HG03571 (cell line): ENCODE data around the gene AGBL1.

Source experiments
- ATAC-seq: cut with Tn5 transposase; IDR thresholded peaks from one replicate; pipeline ENCODE4 v1.9.1; 2021; ENCODE audit not compliant: unreplicated experiment

Gene AGBL1

DNA sequence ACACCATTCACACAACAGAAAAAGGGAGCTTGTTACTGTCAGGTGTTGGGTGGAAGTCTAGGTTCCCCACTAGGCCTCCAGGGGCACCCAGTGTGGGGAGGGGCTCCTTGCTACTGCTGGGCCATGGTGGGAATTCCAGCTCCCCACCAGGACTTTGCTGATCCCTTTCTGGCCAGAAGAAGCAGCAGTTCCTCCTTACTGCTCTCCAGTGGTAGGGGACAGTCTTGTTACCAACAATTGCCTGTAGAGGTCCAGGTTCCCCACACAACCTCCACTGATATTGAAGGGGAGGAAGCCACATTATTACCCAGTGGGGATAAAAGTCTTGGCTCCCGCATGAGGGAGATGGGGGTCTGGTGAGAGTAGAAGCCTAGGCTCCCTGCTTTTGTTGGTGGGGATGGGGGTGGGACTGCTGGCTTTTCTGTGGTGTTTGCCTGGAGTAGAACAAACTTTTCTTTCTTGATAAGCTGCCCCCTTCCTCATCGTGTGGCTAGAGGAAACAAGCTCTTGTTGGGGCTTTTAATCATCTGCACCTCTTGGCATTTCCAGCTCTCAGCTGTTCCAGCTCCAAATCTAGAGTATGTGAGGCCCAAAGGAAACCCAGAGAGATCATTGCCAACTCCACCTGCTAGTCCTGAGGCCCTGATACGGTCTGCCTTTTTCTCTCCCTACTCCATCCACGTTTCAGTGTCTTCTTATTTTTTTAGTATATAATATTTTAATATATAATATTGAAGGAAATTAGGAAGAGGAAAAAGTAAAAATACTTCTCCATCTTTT lies 824.2 kb downstream of the AGBL1 start:
- ATAC-seq, result no peak

DNA sequence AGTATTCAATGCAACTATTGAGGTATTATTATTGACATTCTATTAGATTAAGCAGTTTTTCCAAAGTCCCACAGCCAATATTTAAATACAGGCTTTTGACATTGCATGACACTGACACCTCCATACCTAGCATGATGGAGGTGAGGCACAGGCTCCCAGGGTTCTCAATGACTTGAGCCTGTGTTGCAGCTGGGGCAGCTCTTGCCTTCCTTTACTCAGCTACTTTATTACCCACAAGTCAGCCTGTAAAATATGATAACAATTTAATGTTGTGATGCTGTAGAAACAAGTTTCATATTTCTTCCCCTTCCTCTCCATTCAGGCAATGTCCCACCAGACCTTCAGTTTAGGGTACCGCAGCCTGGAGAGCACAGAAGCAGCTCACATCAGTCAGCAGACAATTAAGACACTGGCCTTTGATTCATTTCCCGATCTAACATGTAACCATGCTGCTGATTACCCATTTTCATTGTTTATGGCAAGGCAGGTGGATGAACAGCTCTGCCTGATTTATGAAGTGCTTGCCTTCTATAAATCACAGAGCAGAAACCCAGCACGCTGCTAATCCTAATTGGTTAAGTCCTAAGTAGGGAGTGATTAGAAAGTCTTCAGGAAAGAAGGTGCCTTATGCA lies 826.1 kb downstream of the AGBL1 start:
- no peak for ATAC-seq

DNA sequence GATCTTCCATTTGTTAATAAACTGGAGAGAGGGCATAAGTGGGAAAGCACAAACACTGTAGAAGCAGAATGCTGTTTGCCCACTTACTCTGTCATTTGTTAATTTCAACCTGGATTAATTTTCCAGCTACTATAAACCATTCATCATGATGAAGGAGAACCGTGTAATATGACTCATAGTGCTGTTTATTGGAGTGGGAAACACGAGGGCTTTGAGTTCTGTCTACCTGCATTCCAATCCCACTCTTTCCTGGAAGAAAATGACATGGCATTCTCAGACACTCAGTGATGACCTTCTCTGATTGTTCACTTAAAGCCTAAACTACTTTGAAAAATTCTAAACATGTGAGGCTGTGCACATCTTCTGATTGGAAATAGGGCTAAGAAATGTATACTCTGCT lies 826.7 kb downstream of the AGBL1 start:
- no peak for ATAC-seq

DNA sequence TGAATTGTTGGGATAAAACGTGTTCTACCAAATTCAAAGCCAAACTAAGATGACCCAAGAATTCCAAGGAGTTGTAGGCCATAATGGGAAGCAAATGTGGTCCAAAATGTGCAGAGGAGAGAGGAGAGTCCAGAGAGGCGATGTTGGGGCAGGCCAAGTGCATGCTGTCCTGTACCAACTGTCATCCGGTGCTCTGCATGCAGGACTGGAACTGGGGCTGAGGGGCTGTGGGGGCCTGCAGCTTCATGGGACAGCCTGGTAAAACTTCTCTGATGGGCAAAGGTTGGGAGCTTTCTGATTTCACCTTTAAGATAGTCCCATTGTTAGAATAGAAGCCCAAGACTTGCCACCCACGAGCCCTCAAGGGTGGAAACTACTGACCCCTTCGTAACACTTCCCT lies 831.4 kb downstream of the AGBL1 start:
- no peak for ATAC-seq

DNA sequence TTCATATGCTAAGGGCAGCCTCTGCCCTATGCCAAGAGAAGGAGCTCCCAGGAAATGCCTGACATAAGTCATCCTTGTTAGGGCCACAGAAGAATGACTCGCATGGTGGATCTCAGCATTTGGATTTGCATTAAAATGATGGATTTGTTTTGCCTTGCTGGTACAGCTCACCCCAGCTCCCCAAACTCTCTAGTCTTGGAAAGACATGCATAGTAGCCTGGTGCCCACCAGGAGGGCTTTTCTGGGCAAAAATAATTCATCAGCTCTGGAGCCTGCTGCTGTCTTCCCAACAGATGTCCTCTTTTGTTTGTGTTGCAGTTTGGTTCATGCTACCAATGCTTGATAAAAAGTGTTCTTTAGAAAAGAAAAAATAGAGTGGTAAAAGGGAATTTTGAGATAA lies 833.0 kb downstream of the AGBL1 start:
- no peak for ATAC-seq

DNA sequence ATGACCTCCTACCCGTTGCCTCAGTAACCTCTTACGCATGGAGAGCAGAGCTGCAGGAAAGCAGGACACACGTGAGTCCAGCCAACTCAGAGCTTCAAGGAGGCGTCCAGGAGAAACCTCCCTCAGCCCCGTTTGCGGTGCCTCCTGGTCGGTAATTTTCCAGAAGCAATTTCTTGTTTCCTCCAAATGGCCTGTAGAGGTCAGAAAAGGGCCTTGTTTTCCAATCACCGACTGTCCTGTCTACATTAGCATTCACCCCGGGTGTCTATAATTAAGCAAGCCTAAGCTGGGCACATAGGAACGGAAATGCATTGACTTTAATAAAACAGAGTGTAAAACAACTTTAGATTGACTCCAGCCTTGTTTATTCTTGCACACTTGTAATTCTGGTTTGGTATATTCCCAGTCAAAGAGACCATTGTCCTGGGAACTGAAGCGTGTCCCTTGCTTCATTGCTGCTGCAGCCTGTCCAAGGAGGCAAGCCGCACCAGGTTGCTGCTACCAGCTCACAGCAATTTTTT lies 836.2 kb downstream of the AGBL1 start:
- no peak for ATAC-seq

DNA sequence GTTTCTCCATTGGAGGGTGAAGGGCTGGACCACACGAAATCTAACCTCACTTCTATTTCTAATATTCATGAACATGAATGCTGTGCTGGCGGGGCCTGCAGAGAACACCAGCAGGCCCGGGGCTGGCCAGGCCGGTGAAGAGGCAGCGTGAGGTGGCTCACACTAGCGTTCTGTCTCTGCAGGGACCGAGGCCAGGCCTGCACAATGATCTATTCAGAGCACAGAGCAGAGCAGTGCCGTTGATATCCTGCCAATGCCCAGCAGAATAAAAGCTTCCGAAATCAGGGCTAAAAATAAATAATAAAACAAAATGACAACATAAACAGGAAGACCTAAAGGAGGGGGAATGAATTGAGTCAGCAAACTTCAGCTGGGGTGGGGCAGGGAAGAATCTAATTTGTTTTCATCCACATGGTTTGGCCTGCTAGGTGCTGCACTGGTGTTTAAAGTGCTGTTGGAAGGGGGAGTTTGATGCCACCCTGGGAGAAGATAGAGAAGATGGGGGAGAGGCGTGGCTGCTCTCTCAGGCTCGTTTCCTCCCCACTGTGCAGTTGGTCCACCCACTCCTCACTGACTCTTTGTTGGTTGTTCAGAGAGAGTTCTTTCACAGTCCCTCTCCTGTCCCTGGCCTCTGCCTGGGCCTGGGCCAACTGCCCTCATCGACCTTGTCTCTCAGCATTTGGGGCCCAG lies 837.1 kb downstream of the AGBL1 start:
- no peak for ATAC-seq

DNA sequence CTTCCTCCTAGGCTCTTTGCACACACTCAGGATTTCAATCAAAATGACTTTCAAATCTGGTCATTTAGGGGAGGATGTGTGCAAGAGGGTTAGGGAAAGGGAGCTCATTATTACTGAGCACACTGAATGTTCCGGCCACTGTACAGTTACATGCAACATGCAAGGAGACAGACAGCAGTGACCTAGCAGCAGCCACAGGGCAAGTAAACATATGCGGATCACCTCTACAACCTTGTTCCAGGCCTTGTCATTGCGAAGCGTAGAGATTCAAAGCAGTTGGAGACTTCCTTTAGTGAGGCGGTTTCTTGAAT lies 837.6 kb downstream of the AGBL1 start:
- ATAC-seq, result no peak

DNA sequence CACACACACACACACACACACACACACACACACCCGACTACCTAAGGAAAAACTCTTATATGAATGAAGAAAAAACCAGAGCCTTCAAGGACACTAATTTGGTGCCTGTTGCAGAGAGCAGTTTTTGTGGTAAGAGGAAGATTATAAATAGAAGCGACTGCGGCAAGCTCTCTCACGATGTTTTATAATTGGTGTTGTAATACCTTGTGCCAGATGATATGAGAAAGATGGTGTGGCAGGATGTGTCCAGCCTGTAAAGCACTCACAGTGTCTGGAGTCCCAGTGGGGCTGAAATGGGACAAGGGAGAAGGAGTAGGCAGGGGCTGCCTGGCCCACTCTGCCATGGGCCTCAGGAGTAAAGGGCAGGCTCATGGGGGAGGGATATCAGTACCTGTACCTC lies 839.9 kb downstream of the AGBL1 start:
- ATAC-seq, result no peak

DNA sequence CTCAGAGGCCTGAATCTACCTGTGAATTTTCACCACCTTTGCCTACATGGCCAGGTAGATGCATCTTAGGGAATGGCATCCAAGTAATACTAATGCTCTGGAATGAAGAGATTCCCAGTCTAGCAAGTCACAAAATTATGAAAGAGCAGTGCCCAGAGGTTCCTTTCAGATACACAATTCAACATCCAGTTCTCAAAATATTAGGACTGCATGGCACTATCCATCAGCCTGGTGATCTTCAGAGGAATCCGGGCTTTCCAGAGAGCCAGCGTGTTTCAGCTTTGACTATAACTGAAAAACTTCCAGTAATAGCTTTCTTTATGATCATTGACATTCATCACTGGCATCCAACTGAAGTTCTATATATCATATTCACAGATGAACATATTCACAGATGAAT lies 849.8 kb downstream of the AGBL1 start:
- no peak for ATAC-seq

DNA sequence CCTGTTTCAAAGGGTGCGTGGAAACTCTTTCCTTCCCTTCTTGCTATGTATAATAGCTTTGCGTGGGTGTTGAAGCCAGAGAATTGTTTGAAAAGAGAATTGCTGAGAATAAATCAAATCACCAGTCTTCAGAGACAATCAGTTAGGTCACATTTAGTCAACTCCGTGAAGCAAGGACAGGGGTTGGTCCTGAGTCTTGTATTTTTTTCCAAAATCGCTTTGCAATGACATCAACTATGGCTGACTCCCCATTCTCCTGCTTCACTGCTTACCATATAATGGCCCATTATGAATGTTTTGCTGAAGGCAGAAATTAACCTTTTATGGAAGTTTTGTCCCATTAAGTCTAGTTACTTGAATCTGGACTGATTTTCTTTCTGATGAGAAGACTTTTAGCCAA lies 852.8 kb downstream of the AGBL1 start:
- no peak for ATAC-seq

DNA sequence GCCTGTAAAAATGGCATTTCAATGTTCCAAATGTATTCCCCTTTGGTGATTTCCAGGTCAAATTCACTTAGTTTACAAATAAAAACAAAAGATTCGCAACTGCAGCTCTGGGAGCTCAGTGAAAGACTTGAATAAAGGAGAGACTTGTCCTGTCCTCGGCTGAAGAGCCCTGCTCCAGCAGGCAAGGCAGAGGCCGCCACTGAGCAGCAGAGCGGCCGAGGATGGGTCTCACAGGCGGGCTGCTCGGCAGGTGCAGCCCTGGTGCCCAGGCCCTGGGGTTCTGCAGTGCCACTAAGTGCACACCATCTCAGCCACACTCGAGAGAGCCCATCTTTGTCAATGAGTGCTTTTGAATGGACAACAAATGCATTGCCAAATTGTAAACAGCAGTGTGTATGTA lies 856.2 kb downstream of the AGBL1 start:
- ATAC-seq, result no peak

DNA sequence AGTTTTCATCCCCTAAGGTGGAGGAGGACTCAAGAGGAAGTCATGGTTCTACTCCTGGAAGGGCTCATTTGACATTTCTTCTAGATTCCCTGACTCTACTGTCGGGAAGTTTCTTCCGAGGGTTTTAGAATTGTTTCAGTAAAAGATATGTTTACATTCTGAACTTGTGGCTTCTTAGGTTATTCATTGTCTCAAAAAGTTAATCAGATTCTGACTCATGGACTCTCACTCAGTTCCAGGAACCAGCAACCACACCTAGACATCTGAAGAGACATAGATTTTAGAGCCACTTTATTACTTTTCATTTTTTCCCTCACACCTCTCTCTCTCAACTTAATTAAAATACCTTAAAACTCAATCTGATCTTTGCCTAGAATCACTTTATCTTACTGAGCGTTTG lies 862.6 kb downstream of the AGBL1 start:
- no peak for ATAC-seq

DNA sequence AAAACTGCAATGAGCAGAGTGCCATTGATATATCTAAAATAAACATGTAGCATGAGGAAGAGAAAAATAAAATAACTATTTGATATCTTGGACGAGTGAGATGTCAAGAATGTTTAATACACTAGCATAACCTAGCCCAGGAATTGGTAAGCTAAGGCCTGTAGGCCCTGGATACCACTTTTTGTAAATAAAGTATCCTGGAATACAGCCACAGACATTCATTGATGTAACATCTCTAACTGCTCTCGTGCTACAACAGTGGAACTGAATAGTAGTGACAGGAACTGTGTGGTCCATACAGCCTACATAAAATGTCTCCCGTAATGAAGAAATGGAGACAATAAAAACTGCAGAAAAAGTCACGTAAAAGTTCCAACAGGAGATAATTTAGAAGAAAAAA lies 869.0 kb downstream of the AGBL1 start:
- no peak for ATAC-seq

DNA sequence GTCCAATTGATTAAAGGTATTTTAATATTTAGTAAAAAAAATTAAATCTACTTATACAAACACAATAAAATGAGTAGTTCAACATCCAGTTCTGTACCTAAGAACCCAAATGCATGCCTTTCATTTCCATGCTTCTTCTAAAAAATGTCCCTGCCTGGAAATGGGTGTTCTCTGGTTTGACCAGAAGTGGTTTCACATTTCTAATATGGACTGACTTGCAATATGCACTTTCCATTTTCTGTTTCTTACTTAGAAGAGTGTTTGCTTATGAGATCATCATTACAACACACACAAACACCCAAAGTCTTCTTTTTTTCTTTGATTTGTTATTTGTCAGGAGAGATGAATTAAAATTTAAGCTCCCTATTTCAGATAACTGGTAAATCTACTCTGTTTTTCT lies 879.6 kb downstream of the AGBL1 start:
- ATAC-seq, result no peak

DNA sequence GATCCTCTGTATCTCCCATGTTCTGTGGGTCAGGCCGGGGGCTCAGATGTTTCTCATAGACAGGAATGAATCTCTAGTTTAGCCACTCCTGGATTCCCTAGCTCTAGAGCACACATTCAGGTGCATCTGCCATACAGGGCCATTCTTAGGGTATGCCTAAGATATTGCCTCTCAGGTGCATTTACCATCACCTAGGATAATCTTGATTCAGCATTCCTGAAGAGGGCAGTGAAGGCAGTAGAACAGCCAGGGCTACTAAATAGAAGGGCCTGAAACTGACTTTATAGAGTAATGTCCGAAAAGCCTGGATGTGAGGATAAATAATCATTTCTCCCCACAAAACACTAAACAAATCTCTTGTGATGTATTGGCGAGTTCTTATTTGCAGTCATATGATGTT lies 882.0 kb downstream of the AGBL1 start:
- no peak for ATAC-seq

DNA sequence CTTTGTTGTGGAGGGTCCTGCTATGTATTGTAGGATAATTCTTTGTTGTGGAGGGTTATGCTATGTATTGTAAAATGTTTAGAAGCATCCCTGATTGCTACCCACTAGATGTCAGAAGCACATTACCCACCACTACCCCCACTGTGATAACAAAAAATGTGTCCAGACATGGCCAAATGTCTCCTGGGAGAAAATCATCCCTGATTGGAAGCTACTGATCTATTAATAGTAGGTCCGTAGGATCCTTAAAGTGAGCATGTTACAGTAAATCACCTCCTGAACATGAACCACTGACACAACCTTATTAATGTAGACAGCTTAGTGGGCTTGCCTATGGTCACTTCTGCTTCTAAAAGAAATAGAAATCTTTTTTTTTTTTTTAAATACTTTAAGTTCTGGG lies 884.6 kb downstream of the AGBL1 start:
- no peak for ATAC-seq

DNA sequence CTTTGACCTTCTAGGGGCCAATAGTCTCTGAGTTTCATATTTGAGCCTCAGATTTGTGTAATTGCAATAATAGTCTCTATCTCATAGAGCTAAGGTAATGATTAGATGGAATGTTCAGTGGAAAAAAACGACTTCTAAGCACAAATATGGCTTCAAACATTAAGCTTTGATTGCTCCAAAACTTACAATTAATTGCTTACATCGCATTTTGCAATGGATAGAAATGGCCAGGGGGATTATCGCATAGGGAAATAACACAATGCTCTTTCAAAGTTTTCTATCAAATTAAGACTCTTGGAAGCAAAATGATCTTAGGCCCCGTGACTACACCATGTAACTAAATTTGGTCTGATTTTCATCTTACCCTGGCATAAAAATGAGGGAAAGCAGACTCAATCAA lies 888.6 kb downstream of the AGBL1 start:
- ATAC-seq, result no peak

DNA sequence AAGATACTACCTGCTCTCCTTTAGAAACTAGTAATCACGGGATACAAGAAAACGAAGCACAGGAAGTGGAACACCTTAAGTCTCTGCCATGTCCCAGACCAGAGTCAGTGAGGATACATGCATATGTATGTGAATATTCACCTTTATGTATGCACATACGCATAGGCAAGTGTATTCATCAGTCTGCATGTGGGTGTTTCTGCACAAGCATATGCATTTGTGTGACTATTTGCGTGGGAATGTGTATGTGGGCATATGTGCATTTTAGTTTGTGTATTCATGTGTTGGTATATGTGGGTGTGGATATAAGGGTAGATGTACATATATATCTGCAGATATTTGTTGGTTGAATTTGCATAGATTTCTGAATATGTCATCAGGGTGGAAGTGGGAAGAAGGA lies 889.7 kb downstream of the AGBL1 start:
- ATAC-seq, result no peak

DNA sequence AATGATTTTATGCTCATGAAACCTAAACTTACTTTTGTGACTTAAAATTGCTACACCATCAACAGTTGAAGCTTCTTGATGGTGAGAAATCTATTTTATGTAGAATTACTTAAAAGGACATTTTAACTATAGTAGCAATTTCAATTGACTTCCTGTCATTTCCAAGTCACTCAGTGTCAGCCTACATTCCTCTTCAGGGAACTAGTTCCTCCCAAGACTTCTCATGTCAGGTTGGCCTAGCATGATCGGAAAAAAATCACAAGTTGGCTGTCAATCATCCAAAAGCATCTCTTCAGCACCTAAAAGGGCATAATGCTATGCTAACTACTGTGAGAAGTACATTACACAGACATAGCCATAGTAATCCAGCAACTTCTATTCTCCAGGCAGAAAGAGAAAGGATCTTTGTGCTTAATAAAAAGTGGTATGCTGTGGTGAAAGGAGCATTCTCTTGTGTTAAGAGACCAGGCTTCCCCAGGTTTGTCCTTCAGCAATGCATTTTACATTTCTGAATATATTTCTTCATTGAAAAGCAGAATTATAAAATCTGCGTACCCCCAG lies 893.7 kb downstream of the AGBL1 start:
- no peak for ATAC-seq

DNA sequence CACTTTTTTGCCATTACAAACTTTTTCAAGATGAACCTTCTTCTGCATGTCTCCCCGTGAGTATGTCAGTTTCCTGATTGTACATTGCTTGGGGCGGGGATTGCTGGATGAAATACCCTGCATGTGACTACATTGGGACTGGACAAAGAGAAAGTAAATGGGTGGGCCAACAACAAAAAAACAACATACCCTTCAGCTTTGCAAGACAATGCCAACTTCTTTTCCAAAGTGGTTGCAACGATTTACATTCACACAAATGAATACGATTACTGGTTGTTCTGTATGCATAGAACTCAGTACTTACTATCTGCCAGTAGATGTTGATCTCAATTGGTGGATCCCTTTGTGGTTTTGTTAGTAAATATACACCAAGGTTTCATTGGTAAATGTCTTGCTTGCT lies 908.4 kb downstream of the AGBL1 start:
- ATAC-seq, result no peak

DNA sequence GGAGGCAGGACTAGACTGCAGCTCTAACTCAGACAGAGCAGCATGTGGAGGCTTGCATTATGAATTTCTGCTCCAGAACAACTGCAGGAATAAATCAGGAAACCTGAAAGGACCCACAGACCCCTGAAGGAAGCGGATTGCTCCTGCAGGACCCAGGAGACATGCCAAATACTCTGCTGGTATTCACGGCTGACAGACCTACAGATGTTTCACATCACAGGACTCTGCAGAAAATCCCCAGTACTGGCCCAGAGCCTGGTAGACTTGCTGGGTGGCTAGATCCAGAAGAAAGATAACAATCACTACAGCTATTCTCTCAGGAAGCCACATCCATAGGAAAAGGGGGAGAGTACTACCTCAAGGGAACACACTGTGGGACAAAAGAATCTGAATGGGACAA lies 942.1 kb downstream of the AGBL1 start:
- ATAC-seq, result no peak
